ENCODE measurements around the gene MFN2.
"Not testable (repeated sequence)": the region's sequence is repeated elsewhere in the genome, so short reads cannot be mapped to it uniquely, and the experiment has no call there.

MFN2 gene

GRCh38 chr1:11979851-11980675 is at the start of gene MFN2:
MFN2 (plus strand) TSS chr1:11980444; CDS start chr1:11989169, 8,725 bp downstream.
- DNase-seq (ENCODE audit: low read depth in 2 of 2) = peak; percentile 78 to 83

GRCh38 chr1:11930571-11931445 is 49.4 kb upstream of the MFN2 start:
- DNase-seq (ENCODE audit: low read depth in 2 of 2) = no peak

- no peak for DNase-seq (ENCODE audit: low read depth in 2 of 2)
These were observed 48.4 kb upstream of the MFN2 start for GRCh38 chr1:11931845-11932244.

- DNase-seq (ENCODE audit: low read depth in 2 of 2) = peak; percentile 62 to 81
These were observed 45.8 kb upstream of the MFN2 start, which contains the start of gene PLOD1 for GRCh38 chr1:11934302-11935056. PLOD1 (plus strand) TSS chr1:11934717; CDS start chr1:11934780, 63 bp downstream.

DNA sequence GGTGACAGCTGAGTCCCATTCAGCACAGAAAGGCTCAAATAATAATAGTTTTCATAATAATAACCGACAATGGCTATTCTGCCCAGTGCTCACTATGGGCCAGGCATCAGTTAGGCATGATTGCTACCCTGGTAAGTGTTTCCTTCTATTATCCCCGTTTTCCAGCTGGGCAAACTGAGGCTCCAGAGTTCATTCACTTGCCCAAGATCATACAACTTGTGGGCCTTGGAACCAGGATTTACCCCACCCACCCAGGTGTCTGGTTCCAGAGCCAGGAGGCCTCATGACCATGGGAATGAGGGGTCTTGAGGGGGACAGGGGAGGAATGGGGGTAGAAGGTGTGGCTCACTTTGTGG is 45.2 kb upstream of the MFN2 start:
- DNase-seq (ENCODE audit: low read depth in 2 of 2) = no peak

DNA sequence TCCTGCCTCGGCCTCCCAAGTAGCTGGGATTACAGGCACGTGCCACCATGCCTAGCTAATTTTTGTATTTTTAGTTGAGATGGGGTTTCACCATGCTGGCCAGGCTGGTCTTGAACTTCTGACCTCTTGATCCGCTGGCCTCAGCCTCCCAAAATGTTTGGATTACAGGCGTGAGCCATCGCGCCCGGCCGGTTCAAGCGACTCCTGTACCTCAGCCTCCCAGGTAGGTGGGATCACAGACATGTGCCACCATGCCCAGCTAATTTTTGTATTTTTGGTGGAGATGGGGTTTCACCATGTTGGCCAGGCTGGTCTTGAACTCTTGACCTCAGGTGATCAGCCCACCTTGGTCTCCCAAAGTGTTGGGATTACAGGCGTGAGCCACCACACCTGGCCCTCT is 44.5 kb upstream of the MFN2 start:
- not testable (repeated sequence) for DNase-seq (ENCODE audit: low read depth in 2 of 2)

- no peak for DNase-seq (ENCODE audit: low read depth in 2 of 2)
These were observed 41.3 kb upstream of the MFN2 start for GRCh38 chr1:11938722-11939526.

DNA sequence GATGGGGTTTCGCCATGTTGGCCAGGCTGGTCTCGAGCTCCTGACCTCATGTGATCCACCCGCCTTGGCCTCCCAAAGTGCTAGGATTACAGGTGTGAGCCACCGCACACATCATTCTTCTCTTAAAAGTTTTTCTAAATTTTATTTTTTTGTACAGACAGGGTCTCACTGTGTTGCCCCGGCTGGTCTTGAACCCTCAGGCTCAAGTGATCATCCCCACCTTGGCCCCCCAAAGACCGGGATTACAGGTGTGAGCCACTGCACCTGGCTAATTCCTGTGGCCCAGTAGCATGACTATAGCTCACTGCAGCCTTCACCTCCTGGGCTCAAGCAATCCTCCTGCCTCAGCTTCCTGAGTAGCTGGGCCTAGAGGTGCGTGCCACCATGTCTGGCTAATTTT is 40.5 kb upstream of the MFN2 start:
- not testable (repeated sequence) for DNase-seq (ENCODE audit: low read depth in 2 of 2)

DNA sequence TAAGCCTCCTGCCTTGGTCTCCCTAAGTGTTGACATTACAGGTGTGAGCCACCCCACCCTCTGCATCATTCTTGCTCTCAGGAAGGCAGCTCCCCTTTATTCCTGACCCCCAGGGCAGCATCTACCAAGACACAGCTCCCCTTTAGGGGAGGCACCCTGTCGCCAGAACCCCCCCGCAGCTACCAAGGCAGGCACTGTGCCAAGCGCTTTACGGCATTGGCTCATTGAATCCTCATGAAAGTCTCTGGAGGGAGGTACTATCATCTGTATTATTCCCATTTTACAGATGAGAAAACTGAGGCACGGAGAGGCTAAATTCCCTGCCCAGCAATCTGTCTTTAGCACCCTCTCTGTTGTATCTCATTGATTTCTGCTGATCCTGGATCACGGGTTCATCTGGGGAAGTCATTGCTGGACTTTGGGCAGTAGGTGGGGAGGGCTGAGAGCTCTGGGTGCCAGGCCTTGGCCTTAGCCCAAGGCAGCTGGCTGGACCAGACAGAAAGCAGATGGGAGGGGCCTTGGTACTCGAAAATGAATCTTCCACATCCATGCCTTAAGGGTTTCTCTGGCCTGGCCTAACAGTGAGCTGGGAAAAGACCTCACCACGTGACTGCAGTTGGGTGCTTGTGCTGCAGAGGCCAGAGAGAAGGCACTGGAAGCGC is 39.9 kb upstream of the MFN2 start:
- no peak for DNase-seq (ENCODE audit: low read depth in 2 of 2)

DNA sequence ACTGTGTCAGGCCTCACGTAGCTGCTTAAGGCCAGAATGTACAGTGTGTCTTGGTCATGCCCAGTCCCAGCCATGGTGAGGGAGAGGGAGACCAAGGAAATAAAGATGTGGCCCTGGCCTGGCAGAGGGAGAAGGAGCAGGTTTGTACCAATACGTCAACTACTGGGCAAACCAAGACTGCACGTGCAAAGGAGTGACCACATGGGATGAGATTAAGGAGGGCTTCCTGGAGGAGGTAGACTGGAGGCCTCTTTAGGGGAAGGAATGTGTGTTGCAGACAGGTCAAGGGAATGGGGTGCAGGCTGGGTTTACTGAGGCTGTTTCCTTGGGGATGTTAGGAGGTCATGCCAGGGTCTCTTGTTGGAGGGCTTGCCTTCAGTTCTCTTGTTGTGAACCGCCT is 38.0 kb upstream of the MFN2 start:
- DNase-seq (ENCODE audit: low read depth in 2 of 2) = no peak

DNA sequence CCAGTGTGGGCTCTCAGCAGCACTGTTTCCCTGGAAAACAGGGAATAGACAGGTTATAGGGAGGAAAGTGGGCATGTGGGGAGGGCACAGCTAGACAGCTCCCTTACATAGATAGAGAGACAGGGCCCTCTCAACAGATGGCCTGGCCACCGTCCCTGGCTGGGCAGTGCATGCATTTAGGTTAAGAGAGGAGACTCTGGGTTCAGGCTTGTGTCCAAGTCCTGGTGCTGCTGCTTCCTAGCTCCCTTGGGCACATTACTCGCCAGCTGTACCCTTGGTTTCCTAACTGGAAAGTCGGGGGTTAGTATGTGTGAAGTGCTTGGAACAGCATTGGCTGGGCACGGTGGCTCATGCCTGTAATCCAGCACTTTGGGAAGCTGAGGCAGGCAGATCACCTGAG is 36.6 kb upstream of the MFN2 start:
- no peak for DNase-seq (ENCODE audit: low read depth in 2 of 2)

GRCh38 chr1:11944358-11944931 is 35.8 kb upstream of the MFN2 start:
- no peak for DNase-seq (ENCODE audit: low read depth in 2 of 2)

- DNase-seq (ENCODE audit: low read depth in 2 of 2) = no peak
These were observed 33.6 kb upstream of the MFN2 start for GRCh38 chr1:11946647-11947046.

- DNase-seq (ENCODE audit: low read depth in 2 of 2) = no peak
These were observed 31.3 kb upstream of the MFN2 start for GRCh38 chr1:11948822-11949458.

- no peak for DNase-seq (ENCODE audit: low read depth in 2 of 2)
These were observed 28.3 kb upstream of the MFN2 start for GRCh38 chr1:11951901-11952300.

- DNase-seq (ENCODE audit: low read depth in 2 of 2) = no peak
These were observed 27.7 kb upstream of the MFN2 start for GRCh38 chr1:11952455-11953109.

DNA sequence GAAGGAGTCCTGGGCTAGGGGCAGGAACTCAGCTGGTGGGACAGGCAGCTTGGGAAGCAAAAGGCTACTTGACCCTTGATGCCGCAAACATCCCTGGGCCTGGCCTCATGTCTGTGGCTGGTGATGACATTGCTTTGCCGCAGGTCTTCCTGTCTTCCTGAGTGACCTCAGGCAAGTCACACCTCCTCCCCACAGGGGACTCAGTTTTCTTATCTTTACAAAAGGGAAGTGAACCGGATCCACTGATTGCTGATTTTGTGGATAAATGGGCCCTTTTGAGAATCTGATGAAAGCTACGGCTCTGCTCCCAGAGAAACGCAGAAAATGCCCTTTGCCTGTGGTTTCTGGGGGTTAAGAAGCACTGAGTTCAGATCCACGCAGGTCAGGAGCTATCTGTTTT is 25.0 kb upstream of the MFN2 start:
- DNase-seq (ENCODE audit: low read depth in 2 of 2) = no peak

DNA sequence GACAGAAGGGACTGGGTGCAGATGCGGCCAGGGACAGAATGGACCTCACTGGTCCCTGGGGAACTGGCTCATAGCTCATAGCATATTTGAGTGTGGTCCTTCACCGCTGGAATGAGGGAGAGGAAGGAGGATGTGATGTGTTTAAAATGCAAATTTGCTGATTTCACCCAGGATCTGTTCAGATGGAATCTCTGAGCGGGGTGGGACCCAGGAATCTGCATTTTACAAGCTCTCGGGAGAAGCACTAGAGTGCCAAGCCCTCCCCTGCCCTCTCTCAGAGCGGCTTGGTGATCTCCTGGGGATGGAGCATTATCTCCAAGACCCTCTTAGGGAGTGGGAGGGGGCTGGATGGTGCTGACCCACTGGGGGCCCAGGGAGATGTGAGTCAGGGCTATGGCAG is 22.8 kb upstream of the MFN2 start:
- DNase-seq (ENCODE audit: low read depth in 2 of 2) = no peak

DNA sequence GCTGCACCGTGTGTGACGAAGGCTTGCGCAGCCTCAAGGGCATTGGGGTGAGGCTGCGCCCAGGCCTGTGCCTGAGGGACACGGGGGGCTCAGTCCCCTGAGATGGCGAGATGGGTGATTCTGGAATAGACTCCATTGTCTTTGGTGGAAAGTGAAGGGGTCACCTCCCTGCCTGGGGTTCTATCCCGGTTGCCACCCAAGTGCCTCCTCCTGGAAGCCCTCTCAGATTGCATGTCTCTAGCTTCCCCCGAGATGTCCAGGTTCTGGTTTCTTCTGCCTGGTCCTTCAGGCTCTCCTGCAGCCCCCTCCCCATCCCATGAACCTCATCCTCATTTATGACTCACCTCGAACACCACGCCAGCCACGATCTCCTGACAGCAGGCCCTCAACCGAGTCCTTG is 22.3 kb upstream of the MFN2 start:
- no peak for DNase-seq (ENCODE audit: low read depth in 2 of 2)

Measured in stimulated activated CD4-positive, alpha-beta T cell treated with anti-CD3 and anti-CD28 coated beads, Interleukin-1b, Interleukin-23, amount 100 ng/mL, for 1 hour (primary cell).